Measurements from ENCODE around the gene ACSF3. TPM values are rescaled to one million over a fixed set of nuclear protein-coding genes. Genes with fewer than 3 reads are reported as not detected.

ACSF3 gene
- total RNA-seq, 3 donors from 2014 or later: 44.7 to 77.8 (median 49.6) TPM

- TF ChIP-seq CTCF (IDR thresholded peaks at IDR 0.05): no peak
- Histone ChIP-seq H3K36me3 (ENCODE audit: low read depth) (no peaks in the 10 kb centered on the region), H3K4me3 (no peak overlapping the region), H3K4me1 (ENCODE audit: low read depth) (no peaks in the 10 kb centered on the region), H3K9me3 (no peaks in the 10 kb centered on the region)
- intact Hi-C loops (cut with DNase I, micrococcal nuclease): no loop called here
- DNase-seq: no peak
- no peak for ATAC-seq
Observed at GRCh38 chr16:89178453-89179147, 84.9 kb downstream of the ACSF3 start.

GRCh38 chr16:89179148-89179484 lies 85.5 kb downstream of the ACSF3 start:
- DNase-seq (no peak), ATAC-seq (no peak)
- Histone ChIP-seq H3K36me3 (ENCODE audit: low read depth) (no peaks in the 10 kb centered on the region), H3K4me1 (ENCODE audit: low read depth) (no peaks in the 10 kb centered on the region), H3K4me3 (no peak overlapping the region), H3K9me3 (no peaks in the 10 kb centered on the region)
- intact Hi-C loops (cut with DNase I, micrococcal nuclease): no loop called here
- TF ChIP-seq CTCF (IDR thresholded peaks at IDR 0.05): no peak

GRCh38 chr16:89179656-89180315 lies 86.1 kb downstream of the ACSF3 start:
- no peak for DNase-seq
- no peak overlapping the region for H3K4me3 ChIP-seq
- no peak for TF ChIP-seq CTCF (IDR thresholded peaks at IDR 0.05)
- H3K9me3 ChIP-seq: no peaks in the 10 kb centered on the region
- no peaks in the 10 kb centered on the region for H3K36me3 ChIP-seq (ENCODE audit: low read depth)
- intact Hi-C loops (cut with DNase I, micrococcal nuclease): no loop called here
- H3K4me1 ChIP-seq (ENCODE audit: low read depth): no peaks in the 10 kb centered on the region
- no peak for ATAC-seq

- Histone ChIP-seq H3K4me1 (ENCODE audit: low read depth) (no peaks in the 10 kb centered on the region), H3K36me3 (ENCODE audit: low read depth) (no peaks in the 10 kb centered on the region), H3K9me3 (no peaks in the 10 kb centered on the region), H3K4me3 (no peak overlapping the region)
- ATAC-seq: no peak
- intact Hi-C loops (cut with DNase I, micrococcal nuclease): no loop called here
- TF ChIP-seq CTCF (IDR thresholded peaks at IDR 0.05): no peak
- DNase-seq: peak in 1 of 3 donors; percentile 40
Observed at GRCh38 chr16:89183463-89183862, 89.8 kb downstream of the ACSF3 start.

- DNase-seq: peak in 1 of 3 donors; percentile 39
- Histone ChIP-seq H3K36me3 (ENCODE audit: low read depth) (no peaks in the 10 kb centered on the region), H3K9me3 (no peaks in the 10 kb centered on the region), H3K4me3 (no peak overlapping the region), H3K4me1 (ENCODE audit: low read depth) (no peaks in the 10 kb centered on the region)
- intact Hi-C loops (cut with DNase I, micrococcal nuclease): no loop called here
- no peak for TF ChIP-seq CTCF (IDR thresholded peaks at IDR 0.05)
- ATAC-seq: no peak
Observed at GRCh38 chr16:89183975-89184676, 90.5 kb downstream of the ACSF3 start.
